GM19452 (cell line): ENCODE results near the gene SVIP.

Experiments used
- ATAC-seq: cut with Tn5 transposase; IDR thresholded peaks from one replicate; pipeline ENCODE4 v1.9.1; 2021; ENCODE audit not compliant: unreplicated experiment

The SVIP gene

GRCh38 chr11:22795914-22796313, 33.7 kb downstream of the SVIP start:
- ATAC-seq: no peak

GRCh38 chr11:22792497-22792896, 37.1 kb downstream of the SVIP start:
- ATAC-seq: no peak

- ATAC-seq: peak; percentile 42
Measured at GRCh38 chr11:22787551-22788162, 41.9 kb downstream of the SVIP start.

- no peak for ATAC-seq
Measured at GRCh38 chr11:22787055-22787454, 42.5 kb downstream of the SVIP start.

- ATAC-seq: peak; percentile 89
Measured at GRCh38 chr11:22786475-22786874, 43.1 kb downstream of the SVIP start.

GRCh38 chr11:22785251-22785650, 44.4 kb downstream of the SVIP start:
- ATAC-seq: no peak

- ATAC-seq: peak; percentile 88
Measured at GRCh38 chr11:22780952-22781593, 48.5 kb downstream of the SVIP start.

- ATAC-seq: no peak
Measured at GRCh38 chr11:22779850-22780249, 49.8 kb downstream of the SVIP start.

GRCh38 chr11:22778642-22779041, 51.0 kb downstream of the SVIP start:
- ATAC-seq: no peak

- ATAC-seq: no peak
Measured at GRCh38 chr11:22775248-22775647, 54.4 kb downstream of the SVIP start.

GRCh38 chr11:22774716-22775115, 54.9 kb downstream of the SVIP start:
- no peak for ATAC-seq

- ATAC-seq: no peak
Measured at GRCh38 chr11:22769081-22769480, 60.5 kb downstream of the SVIP start.
